Stomach (tissue), 4 donors: Measurements from ENCODE around the gene GLP2R.

Experiments
- EP300 ChIP-seq: sonication (generic); formaldehyde crosslinking; IDR thresholded peaks from one replicate; pipeline ENCODE4 v1.6.1; 2017; ENCODE audit warnings: antibody characterized with exemption
- POLR2A ChIP-seq, 4 donors: fragments of 450-650 bp; IDR thresholded peaks; one replicate each; pipeline ENCODE4 v1.6.1; 2016; ENCODE audit warnings: antibody characterized with exemption in 4 of 4, control low read depth in 2 of 4, mild to moderate bottlenecking in 1 of 4, moderate library complexity in 1 of 4
- POLR2AphosphoS5 ChIP-seq, 3 donors: sonication (generic); formaldehyde crosslinking; IDR thresholded peaks; one replicate each; pipeline ENCODE4 v1.6.1; 2016; ENCODE audit warnings: antibody characterized with exemption in 3 of 3
- TF ChIP-seq, protein P1 (sequence below), 7 experiments: fragments of 450-650 bp in 4 of 7; fragments of 200-600 bp in 3 of 7; sonication (generic) in 3 of 7; IDR thresholded peaks; one replicate each; pipeline ENCODE4 v1.5.1; 2016 to 2019; ENCODE audit warnings: antibody characterized with exemption in 7 of 7, control low read depth in 2 of 7, mild to moderate bottlenecking in 1 of 7

DNA sequence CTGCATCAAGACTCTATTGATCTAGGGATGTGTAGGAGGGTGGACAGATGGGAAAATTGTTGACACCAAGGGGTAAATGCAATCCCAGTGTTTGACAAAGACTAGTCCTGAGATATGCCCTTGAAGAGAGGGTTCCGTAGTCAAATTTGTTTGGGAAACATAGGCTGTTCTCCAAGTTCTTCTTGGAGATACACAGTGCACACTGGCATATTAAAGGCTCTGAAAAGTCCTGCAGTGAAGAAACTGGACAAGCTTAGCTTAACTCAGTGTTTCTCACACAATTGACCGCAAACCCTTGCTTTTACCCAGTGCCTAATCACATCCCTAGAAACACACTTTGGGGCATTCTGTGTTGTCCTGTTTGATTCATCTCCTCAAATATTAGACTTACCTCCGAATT is 45.2 kb upstream of the GLP2R start:
- TF ChIP-seq, protein P1, sequence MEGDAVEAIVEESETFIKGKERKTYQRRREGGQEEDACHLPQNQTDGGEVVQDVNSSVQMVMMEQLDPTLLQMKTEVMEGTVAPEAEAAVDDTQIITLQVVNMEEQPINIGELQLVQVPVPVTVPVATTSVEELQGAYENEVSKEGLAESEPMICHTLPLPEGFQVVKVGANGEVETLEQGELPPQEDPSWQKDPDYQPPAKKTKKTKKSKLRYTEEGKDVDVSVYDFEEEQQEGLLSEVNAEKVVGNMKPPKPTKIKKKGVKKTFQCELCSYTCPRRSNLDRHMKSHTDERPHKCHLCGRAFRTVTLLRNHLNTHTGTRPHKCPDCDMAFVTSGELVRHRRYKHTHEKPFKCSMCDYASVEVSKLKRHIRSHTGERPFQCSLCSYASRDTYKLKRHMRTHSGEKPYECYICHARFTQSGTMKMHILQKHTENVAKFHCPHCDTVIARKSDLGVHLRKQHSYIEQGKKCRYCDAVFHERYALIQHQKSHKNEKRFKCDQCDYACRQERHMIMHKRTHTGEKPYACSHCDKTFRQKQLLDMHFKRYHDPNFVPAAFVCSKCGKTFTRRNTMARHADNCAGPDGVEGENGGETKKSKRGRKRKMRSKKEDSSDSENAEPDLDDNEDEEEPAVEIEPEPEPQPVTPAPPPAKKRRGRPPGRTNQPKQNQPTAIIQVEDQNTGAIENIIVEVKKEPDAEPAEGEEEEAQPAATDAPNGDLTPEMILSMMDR (IDR thresholded peaks at IDR 0.05), result no peak
- TF ChIP-seq POLR2A (IDR thresholded peaks at IDR 0.05) (no peak), POLR2AphosphoS5 (IDR thresholded peaks at IDR 0.05) (no peak), EP300 (no peak)
